Lung (tissue), 16 donors: ENCODE results near the gene OPHN1. TPM values are rescaled to one million over a fixed set of nuclear protein-coding genes. Genes with fewer than 3 reads are reported as not detected.
A peak's percentile ranks its signal among the peaks of the same experiment; 100 is the strongest.

Experiments used
- ATAC-seq: fragments of 200-7000 bp; cut with Tn5 transposase; one replicate; pipeline ENCODE4 v1.9.1; 2020; ENCODE audit warnings: moderate number of reproducible peaks; ENCODE audit not compliant: insufficient read depth, low FRiP score
- DNase-seq, 3 donors: peaks; one replicate each; pipeline ENCODE4 v3.0.0-alpha.2; 2013 to 2017
- H3K27ac ChIP-seq, 2 donors: one replicate each; pipeline ENCODE4 v1.5.1; 2013; ENCODE audit warnings: mild to moderate bottlenecking in 2 of 2, moderate library complexity in 2 of 2, control low read depth in 1 of 2, inconsistent platforms in 1 of 2, low read depth in 1 of 2, low read length in 1 of 2
- H3K27me3 ChIP-seq, 3 donors: one replicate each; pipeline ENCODE4 v1.5.1; 2013; ENCODE audit warnings: low read length in 2 of 3; ENCODE audit not compliant: control insufficient read depth in 3 of 3, insufficient read depth in 3 of 3
- H3K36me3 ChIP-seq, 4 donors: one replicate each; pipeline ENCODE4 v1.5.1; 2013; ENCODE audit warnings: low read length in 4 of 4, mild to moderate bottlenecking in 1 of 4, moderate library complexity in 1 of 4; ENCODE audit not compliant: control insufficient read depth in 4 of 4, insufficient read depth in 4 of 4
- H3K4me1 ChIP-seq, 5 donors: one replicate each; pipeline ENCODE4 v1.5.1; 2013; ENCODE audit warnings: low read length in 5 of 5, mild to moderate bottlenecking in 2 of 5, moderate library complexity in 1 of 5; ENCODE audit not compliant: control insufficient read depth in 5 of 5, insufficient read depth in 5 of 5
- H3K4me3 ChIP-seq: one replicate; pipeline ENCODE4 v1.5.1; 2013; ENCODE audit warnings: mild to moderate bottlenecking, control low read depth, moderate library complexity
- H3K9ac ChIP-seq, 2 donors: one replicate each; pipeline ENCODE4 v1.5.1; 2013; ENCODE audit warnings: low read length in 2 of 2, control low read depth in 1 of 2; ENCODE audit not compliant: insufficient read depth in 1 of 2
- H3K9me3 ChIP-seq, 4 donors: one replicate each; pipeline ENCODE4 v1.5.1; 2013; ENCODE audit warnings: low read length in 3 of 4, mild to moderate bottlenecking in 1 of 4, moderate library complexity in 1 of 4; ENCODE audit not compliant: control insufficient read depth in 4 of 4, insufficient read depth in 3 of 4
- CTCF ChIP-seq: IDR thresholded peaks from 2 replicates; pipeline ENCODE4 v1.5.1; 2012; ENCODE audit warnings: mild to moderate bottlenecking; ENCODE audit errors: control extremely low read depth, extremely low read depth
- WGBS, 2 donors: extraction: QIAGEN DNeasy Blood & Tissue Kit; methylation state at CpG; one replicate each; pipeline ENCODE4 v1.1.7; 2013; 5-methylcytosine and 5-hydroxymethylcytosine counted together
- long read RNA-seq, 5 donors: transcript quantifications; one replicate each; lab custom pipeline, GENCODE V29; 2026
- polyA plus RNA-seq, 2 donors: library from polyadenylated mRNA; stranded (reverse); fragments of 200-250 nt; gene quantifications; one replicate each; pipeline ENCODE4 v1.2.1, GENCODE V29; 2013
- total RNA-seq, 2 donors: library from RNA; depleted of rRNA in 1 of 2; stranded (reverse); fragments of >200 nt in 1 of 2; gene quantifications; one replicate each; pipeline ENCODE4 v1.2.1, GENCODE V29; 2014 to 2021
- donor health status: control.
- donor health status: control.
- donor health status: Bipolar disorder and iron deficiency.
- donor health status: healthy.
- donor health status: DM: yes; HTN: yes; CAD: no.

The OPHN1 gene
- total RNA-seq (10 to 100 TPM; 11.3 to 22.0 TPM), polyA plus RNA-seq (1 to 10 TPM; 1.1 to 2.3 TPM)
- long read RNA-seq, donor 1, full-length matches to known transcripts = 1 of 1 reads
- long read RNA-seq, donor 1, partial matches to known transcripts = 0 of 1 reads
- long read RNA-seq, donor 1, other reads (novel, unspliced or antisense) = 0 of 1 reads
- long read RNA-seq, donor 2 = 0 reads
- long read RNA-seq, donor 3 = 0 reads
- long read RNA-seq, donor 4 = 0 reads
- long read RNA-seq, donor 5, full-length matches to known transcripts = 2 of 2 reads
- long read RNA-seq, donor 5, partial matches to known transcripts = 0 of 2 reads
- long read RNA-seq, donor 5, other reads (novel, unspliced or antisense) = 0 of 2 reads

DNA sequence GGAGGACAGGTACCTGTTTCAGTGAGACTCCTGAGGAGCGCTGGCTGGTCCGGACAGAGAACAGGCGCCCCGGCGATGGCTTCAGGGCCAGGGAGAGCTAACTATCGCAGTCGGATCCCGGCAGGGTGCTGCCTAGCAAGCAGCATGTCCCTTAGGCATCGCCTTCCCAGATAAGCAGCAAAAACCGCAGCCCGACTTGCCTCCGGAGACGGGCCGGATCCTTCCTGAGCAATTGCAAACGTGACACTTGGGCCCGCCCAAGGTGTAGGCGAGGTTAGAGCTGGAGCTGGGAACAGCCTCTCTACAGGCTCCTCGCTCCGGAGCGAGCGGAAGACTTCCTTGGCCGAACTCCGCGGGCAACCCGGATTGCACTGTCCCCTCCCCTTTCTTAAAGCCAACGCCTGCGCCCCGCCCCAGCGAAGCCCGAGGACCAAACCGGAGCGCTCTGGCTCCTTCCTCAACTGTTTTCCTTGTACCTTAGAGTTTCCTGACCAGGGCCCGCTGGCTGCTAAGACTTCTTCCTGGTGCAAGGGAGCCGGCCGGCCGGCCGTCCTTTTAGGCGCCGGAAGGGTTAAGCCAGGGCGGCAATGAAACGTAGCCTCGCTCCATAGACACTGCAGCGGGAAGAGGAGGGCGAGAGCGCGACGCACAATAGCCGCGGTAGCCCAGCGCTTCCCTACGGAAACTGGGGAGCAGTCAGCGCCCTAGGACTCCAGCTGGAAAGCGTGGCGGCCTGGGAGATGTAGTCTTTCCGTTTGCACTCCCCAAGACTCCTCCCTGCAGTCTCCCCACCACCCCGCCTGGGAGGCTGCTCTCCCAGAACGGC lies at the start of gene OPHN1:
Gene OPHN1, minus strand, starts transcription at position 341 of the 826 bp plus-strand sequence. CDS start 475 bp downstream, outside the sequence.
- no peak for TF ChIP-seq CTCF
- no peaks in the 10 kb centered on the region for H3K27me3 ChIP-seq
- peak within 1 kb of the TSS; percentile 56 for H3K4me3 ChIP-seq
- WGBS, 2 donors = 0 to 27% methylated on average over 41 to 57 of the region's 57 CpGs
- H3K4me1 ChIP-seq = peaks cover 0 to 8% (median 2%) of the 10 kb centered on the region in 5 donors
- no peaks in the 10 kb centered on the region for H3K9me3 ChIP-seq
- peak; percentile 74 to 87 (median 80) for DNase-seq
- no peaks in the 10 kb centered on the region for H3K36me3 ChIP-seq
- peak within 1 kb of the TSS; percentile 68 to 78 for H3K27ac ChIP-seq
- ATAC-seq = peak; percentile 91
- H3K9ac ChIP-seq = peak within 1 kb of the TSS; percentile 16 to 65

DNA sequence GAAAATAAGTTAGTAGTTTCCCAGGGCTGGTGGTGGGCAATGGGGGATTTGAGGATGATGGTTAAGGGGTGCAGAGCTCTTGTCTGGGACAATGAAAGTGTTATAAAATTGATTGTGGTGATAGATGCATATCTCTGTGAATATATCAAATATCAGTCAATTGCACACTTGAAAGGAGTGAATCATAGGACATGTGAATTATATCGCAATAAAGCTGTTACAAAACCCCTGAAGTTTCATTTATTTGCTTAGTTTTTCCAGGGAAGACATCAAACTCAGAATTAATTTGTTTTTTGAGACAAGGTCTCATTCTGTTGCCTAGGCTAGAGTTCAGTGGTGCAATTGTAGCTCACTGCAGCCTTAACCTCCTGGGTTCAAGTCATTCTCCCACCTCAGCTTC lies 47.7 kb upstream of the OPHN1 start:
- Histone ChIP-seq H3K4me3 (no peak overlapping the region), H3K27me3 (no peaks in the 10 kb centered on the region), H3K9ac (no peak overlapping the region), H3K9me3 (no peaks in the 10 kb centered on the region), H3K27ac (no peak overlapping the region), H3K36me3 (no peaks in the 10 kb centered on the region), H3K4me1 (no peaks in the 10 kb centered on the region)
- 77 to 84% methylated on average over 1 of the region's 1 CpG for WGBS, 2 donors
- no peak for DNase-seq
- TF ChIP-seq CTCF = no peak
- no peak for ATAC-seq

GRCh38 chrX:68464796-68465195 lies 31.5 kb upstream of the OPHN1 start:
- H3K9me3 ChIP-seq = no peaks in the 10 kb centered on the region
- H3K27ac ChIP-seq = no peak overlapping the region
- DNase-seq (no peak), ATAC-seq (no peak)
- no peak for TF ChIP-seq CTCF
- H3K4me1 ChIP-seq = peaks cover 0 to 3% (median 0%) of the 10 kb centered on the region in 5 donors
- H3K27me3 ChIP-seq = no peaks in the 10 kb centered on the region
- H3K9ac ChIP-seq = no peak overlapping the region
- H3K4me3 ChIP-seq = no peak overlapping the region
- 70 to 76% methylated on average over 3 to 4 of the region's 4 CpGs for WGBS, 2 donors
- no peaks in the 10 kb centered on the region for H3K36me3 ChIP-seq
